IMR-90 (cell line): ENCODE measurements around the gene GRIFIN. TPM values are rescaled to one million over a fixed set of nuclear protein-coding genes. Genes with fewer than 3 reads are reported as not detected.

ENCODE experiments used
- ATAC-seq: fragments of 200-7000 bp; cut with Tn5 transposase; 2 replicates; pipeline ENCODE4 v1.9.1; 2020; ENCODE audit warnings: low read depth, mild to moderate bottlenecking, moderate library complexity
- BruUV-seq: library from RNA; stranded (reverse); fragments of 400-500 nt; replicated peaks from 2 replicates; lab custom pipeline; 2021; lab: Mats Ljungman, UMichigan
- CTCF ChIA-PET: fragments of 300-600 bp; formaldehyde crosslinking; extraction: SDS; loops from one replicate; lab custom pipeline; 2021; ENCODE audit warnings: antibody characterized with exemption; lab: Yijun Ruan, JAX
- POLR2A ChIA-PET: fragments of 300-600 bp; sonication (Branson Sonifier 250); formaldehyde crosslinking; loops from one replicate; lab custom pipeline; 2022; ENCODE audit warnings: antibody characterized with exemption; ENCODE audit not compliant: unreplicated experiment; lab: Charles Lee
- DNase-seq: peaks from one replicate; pipeline ENCODE4 v3.0.0; 2013
- H2AFZ ChIP-seq: replicated peaks from 2 replicates; pipeline ENCODE3; 2013; ENCODE audit warnings: low read length, mild to moderate bottlenecking; ENCODE audit not compliant: poor library complexity
- H2AK5ac ChIP-seq: 2 replicates; pipeline ENCODE4 v1.6.1; 2013; ENCODE audit warnings: low read depth, low read length, inconsistent platforms
- H2AK9ac ChIP-seq: replicated peaks from 2 replicates; pipeline ENCODE3; 2013; ENCODE audit warnings: mild to moderate bottlenecking, low read depth, low read length, moderate library complexity; ENCODE audit not compliant: poor library complexity
- H2BK120ac ChIP-seq: 2 replicates; pipeline ENCODE4 v1.6.1; 2013; ENCODE audit warnings: low read depth, low read length, inconsistent platforms
- H2BK15ac ChIP-seq: 3 replicates; pipeline ENCODE4 v1.6.1; 2013; ENCODE audit warnings: low read depth, low read length, inconsistent platforms
- H2BK20ac ChIP-seq: 2 replicates; pipeline ENCODE4 v1.6.1; 2013; ENCODE audit warnings: low read depth, mild to moderate bottlenecking, inconsistent platforms, low read length, moderate library complexity
- H2BK5ac ChIP-seq: 2 replicates; pipeline ENCODE4 v1.6.1; 2013; ENCODE audit warnings: mild to moderate bottlenecking, low read depth, low read length, inconsistent platforms; ENCODE audit not compliant: poor library complexity, severe bottlenecking
- H3K14ac ChIP-seq: replicated peaks from 2 replicates; pipeline ENCODE4 v1.6.1; 2013; ENCODE audit warnings: low read depth, low read length, inconsistent platforms
- H3K18ac ChIP-seq: 2 replicates; pipeline ENCODE4 v1.6.1; 2013; ENCODE audit warnings: low read depth, low read length, control low read depth
- H3K23ac ChIP-seq: 2 replicates; pipeline ENCODE4 v1.6.1; 2013; ENCODE audit warnings: low read depth, low read length, inconsistent platforms
- H3K27ac ChIP-seq: 2 replicates; pipeline ENCODE4 v1.5.1; 2013; ENCODE audit warnings: mild to moderate bottlenecking, control low read depth, low read length; ENCODE audit not compliant: insufficient read depth
- H3K27me3 ChIP-seq: 2 replicates; pipeline ENCODE4 v1.6.1; 2013; ENCODE audit warnings: low read length; ENCODE audit not compliant: control insufficient read depth, insufficient read depth
- H3K36me3 ChIP-seq: 2 replicates; pipeline ENCODE4 v1.6.1; 2013; ENCODE audit warnings: low read length, mixed read lengths; ENCODE audit not compliant: control insufficient read depth, insufficient read depth
- H3K4ac ChIP-seq: 2 replicates; pipeline ENCODE4 v1.6.1; 2013; ENCODE audit warnings: low read depth, low read length, inconsistent platforms
- H3K4me1 ChIP-seq: 2 replicates; pipeline ENCODE4 v1.6.1; 2013; ENCODE audit warnings: low read length, mixed read lengths; ENCODE audit not compliant: control insufficient read depth, insufficient read depth
- H3K4me2 ChIP-seq: 2 replicates; pipeline ENCODE4 v1.6.1; 2013; ENCODE audit warnings: low read depth, mild to moderate bottlenecking, control low read depth, low read length, moderate library complexity
- H3K4me3 ChIP-seq: 2 replicates; pipeline ENCODE4 v1.5.1; 2013; ENCODE audit warnings: low read depth, mild to moderate bottlenecking, control low read depth, low read length, moderate library complexity; ENCODE audit not compliant: insufficient read depth
- H3K56ac ChIP-seq: 2 replicates; pipeline ENCODE4 v1.6.1; 2013; ENCODE audit warnings: low read length, inconsistent platforms; ENCODE audit not compliant: insufficient read depth; ENCODE audit errors: extremely low read depth
- H3K79me1 ChIP-seq, 2 experiments: 2 replicates each; pipeline ENCODE4 v1.6.1; 2013; ENCODE audit warnings: low read length in 2 of 2, inconsistent platforms in 1 of 2, low read depth in 1 of 2
- H3K9ac ChIP-seq: 2 replicates; pipeline ENCODE4 v1.6.1; 2013; ENCODE audit warnings: low read depth, low read length, control low read depth
- H3K9me1 ChIP-seq: 2 replicates; pipeline ENCODE4 v1.6.1; 2013; ENCODE audit warnings: low read length, inconsistent platforms; ENCODE audit not compliant: insufficient read depth
- H3K9me3 ChIP-seq: 2 replicates; pipeline ENCODE4 v1.6.1; 2013; ENCODE audit warnings: low read length; ENCODE audit not compliant: control insufficient read depth, insufficient read depth
- H4K20me1 ChIP-seq: 2 replicates; pipeline ENCODE4 v1.6.1; 2013; ENCODE audit warnings: low read length, inconsistent platforms; ENCODE audit not compliant: insufficient read depth
- H4K5ac ChIP-seq: 2 replicates; pipeline ENCODE4 v1.6.1; 2013; ENCODE audit warnings: mild to moderate bottlenecking, low read depth, low read length, control low read depth
- H4K8ac ChIP-seq, 2 experiments: 2 replicates each; pipeline ENCODE4 v1.6.1; 2013; ENCODE audit warnings: low read depth in 2 of 2, low read length in 2 of 2, control low read depth in 1 of 2, inconsistent platforms in 1 of 2
- H4K91ac ChIP-seq: 2 replicates; pipeline ENCODE4 v1.6.1; 2013; ENCODE audit warnings: low read depth, low read length, inconsistent platforms; ENCODE audit not compliant: insufficient read depth
- CEBPB ChIP-seq: IDR thresholded peaks from 2 replicates; pipeline ENCODE4 v1.6.1; 2012; ENCODE audit warnings: low read depth, low read length, improper control_type of control experiment
- ELK1 ChIP-seq: fragments of 150-350 bp; IDR thresholded peaks from 2 replicates; pipeline ENCODE4 v1.6.1; 2016; ENCODE audit warnings: low read depth, mild to moderate bottlenecking, low read length, moderate library complexity, borderline replicate concordance
- FOS ChIP-seq: fragments of 150-350 bp; IDR thresholded peaks from 2 replicates; pipeline ENCODE4 v1.6.1; 2016; ENCODE audit warnings: low read depth, low read length
- MAFK ChIP-seq: IDR thresholded peaks from 2 replicates; pipeline ENCODE4 v1.6.1; 2012; ENCODE audit warnings: low read depth, low read length, improper control_type of control experiment
- MAZ ChIP-seq: IDR thresholded peaks from 2 replicates; pipeline ENCODE4 v1.6.1; 2012; ENCODE audit warnings: low read depth, mild to moderate bottlenecking, low read length, improper control_type of control experiment, moderate library complexity, borderline replicate concordance
- MXI1 ChIP-seq: IDR thresholded peaks from 2 replicates; pipeline ENCODE4 v1.6.1; 2012; ENCODE audit warnings: low read depth, mild to moderate bottlenecking, low read length, moderate library complexity, borderline replicate concordance
- RAD21 ChIP-seq: IDR thresholded peaks from 2 replicates; pipeline ENCODE4 v1.6.1; 2012; ENCODE audit warnings: low read length, improper control_type of control experiment
- RCOR1 ChIP-seq: IDR thresholded peaks from 2 replicates; pipeline ENCODE4 v1.6.1; 2012; ENCODE audit warnings: mild to moderate bottlenecking, low read length, improper control_type of control experiment; ENCODE audit not compliant: insufficient replicate concordance
- RFX5 ChIP-seq: IDR thresholded peaks from 2 replicates; pipeline ENCODE4 v1.8.0; 2012; ENCODE audit warnings: low read depth, mild to moderate bottlenecking, low read length, moderate library complexity
- SMC3 ChIP-seq: fragments of 150-350 bp; IDR thresholded peaks from 2 replicates; pipeline ENCODE4 v1.6.1; 2016; ENCODE audit warnings: low read depth, mild to moderate bottlenecking, antibody characterized with exemption, low read length, moderate library complexity
- WGBS, 2 experiments: methylation state at CpG; one replicate each; pipeline versions ENCODE4 v1.1.5 to v1.1.7; 2013; ENCODE audit warnings: missing lambda C conversion rate in 2 of 2; ENCODE audit not compliant: insufficient read length in 1 of 2; ENCODE audit errors: extremely low coverage in 2 of 2; 5-methylcytosine and 5-hydroxymethylcytosine counted together
- dilution Hi-C: fragments of 300-500 bp; cut with HindIII; formaldehyde crosslinking; loops from one replicate; pipeline ENCODE4 v1.14.3; 2018; ENCODE audit warnings: low sequenced_read_pairs; ENCODE audit not compliant: unreplicated experiment
- in situ Hi-C: fragments of 300-500 bp; cut with MboI; formaldehyde crosslinking; loops from 3 replicates; pipeline ENCODE4 v1.14.3; 2019; ENCODE audit warnings: low sequenced_read_pairs, inconsistent platforms, mixed read lengths
- intact Hi-C: fragments of 100-400 bp; cut with micrococcal nuclease; formaldehyde crosslinking; loops from 2 replicates; pipeline ENCODE4 v1.10.0; 2022
- polyA plus RNA-seq, 3 experiments: library from polyadenylated mRNA; depleted of rRNA; stranded (reverse); fragments of >200 nt; gene quantifications; 2 replicates each; pipeline ENCODE4 v1.2.3, GENCODE V29; 2012; ENCODE audit warnings: low replicate concordance in 1 of 3
- total RNA-seq: library from RNA; depleted of rRNA; stranded (reverse); fragments of >200 nt; gene quantifications from 2 replicates; pipeline ENCODE4 v1.2.3, GENCODE V29; 2012
- TF ChIP-seq, protein P1 (sequence below): fragments of 150-350 bp; IDR thresholded peaks from 2 replicates; pipeline ENCODE4 v1.6.1; 2017; ENCODE audit warnings: mild to moderate bottlenecking, antibody characterized with exemption, low read length, low read depth

GRIFIN gene
- total and polyA plus RNA-seq, 2 of the 4 experiments (the other 2 are of a cell fraction), result not detected

GRCh38 chr7:2480070-2480408 lies 3.8 kb upstream of the GRIFIN start:
- H4K91ac ChIP-seq, result no peak overlapping the region
- H2BK20ac ChIP-seq, result no peak overlapping the region
- in situ Hi-C loops, result no loop called here
- no peak overlapping the region for H3K14ac ChIP-seq
- DNase-seq, result peak; percentile 8
- no peaks in the 10 kb centered on the region for H3K9me1 ChIP-seq
- H2BK15ac ChIP-seq, result no peak overlapping the region
- no peak for ATAC-seq
- H3K56ac ChIP-seq, result no peak overlapping the region
- no peak overlapping the region for H4K8ac ChIP-seq
- 33% methylated on average over 12 of the region's 21 CpGs; no CpG with 5 or more reads in 1 of the 2 experiments for WGBS, 2 experiments
- H4K20me1 ChIP-seq, result no peaks in the 10 kb centered on the region
- TF ChIP-seq RFX5 (no peak), ELK1 (no peak), RCOR1 (no peak), RAD21 (no peak), FOS (no peak), MXI1 (no peak), CEBPB (no peak), MAZ (no peak), MAFK (no peak), SMC3 (no peak)
- TF ChIP-seq, protein P1, sequence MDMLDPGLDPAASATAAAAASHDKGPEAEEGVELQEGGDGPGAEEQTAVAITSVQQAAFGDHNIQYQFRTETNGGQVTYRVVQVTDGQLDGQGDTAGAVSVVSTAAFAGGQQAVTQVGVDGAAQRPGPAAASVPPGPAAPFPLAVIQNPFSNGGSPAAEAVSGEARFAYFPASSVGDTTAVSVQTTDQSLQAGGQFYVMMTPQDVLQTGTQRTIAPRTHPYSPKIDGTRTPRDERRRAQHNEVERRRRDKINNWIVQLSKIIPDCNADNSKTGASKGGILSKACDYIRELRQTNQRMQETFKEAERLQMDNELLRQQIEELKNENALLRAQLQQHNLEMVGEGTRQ, result no peak
- H3K27me3 ChIP-seq, result peaks cover 13% of the 10 kb centered on the region; the same call in 1 of the 2 replicates
- H2AFZ ChIP-seq, result no peak overlapping the region
- no peak overlapping the region for H2BK120ac ChIP-seq
- no peak overlapping the region for H3K4ac ChIP-seq
- no peak overlapping the region for H2AK5ac ChIP-seq
- dilution Hi-C loops, result no loop called here
- no peaks in the 10 kb centered on the region for H3K4me1 ChIP-seq
- POLR2A ChIA-PET, result interaction anchor here (0.5 kb wide), 1 partner anchor 145 kb away, joined by 3 read pairs; no protein-coding TSS in a partner anchor
- H2BK5ac ChIP-seq, result no peak overlapping the region
- H3K18ac ChIP-seq, result no peak overlapping the region
- peak overlapping the region; percentile 42 for H2AK9ac ChIP-seq
- H4K5ac ChIP-seq, result no peak overlapping the region
- no peak overlapping the region for H3K4me3 ChIP-seq
- no peak overlapping the region for H3K4me2 ChIP-seq
- no peak overlapping the region for H3K23ac ChIP-seq
- H3K9me3 ChIP-seq, result peaks cover 5% of the 10 kb centered on the region; the same call in 1 of the 2 replicates
- H3K79me1 ChIP-seq, result no peaks in the 10 kb centered on the region
- BruUV-seq, result no TSS peak
- no peaks in the 10 kb centered on the region for H3K36me3 ChIP-seq
- H3K27ac ChIP-seq, result no peak overlapping the region
- no peak overlapping the region for H3K9ac ChIP-seq
- intact Hi-C loops, result no loop called here
- CTCF ChIA-PET, result interaction anchor here (1.0 kb wide), 1 partner anchor 92 kb away, joined by 4 read pairs; no protein-coding TSS in a partner anchor
